Pericardium fibroblast (primary cell): ENCODE results near the gene CCDC87. TPM values are rescaled to one million over a fixed set of nuclear protein-coding genes. Genes with fewer than 3 reads are reported as not detected.

Source experiments
- total RNA-seq: library from RNA; depleted of rRNA; stranded (reverse); fragments of >200 nt; gene quantifications from 2 replicates; pipeline ENCODE4 v1.2.3, GENCODE V29; 2015

The CCDC87 gene, protein sequence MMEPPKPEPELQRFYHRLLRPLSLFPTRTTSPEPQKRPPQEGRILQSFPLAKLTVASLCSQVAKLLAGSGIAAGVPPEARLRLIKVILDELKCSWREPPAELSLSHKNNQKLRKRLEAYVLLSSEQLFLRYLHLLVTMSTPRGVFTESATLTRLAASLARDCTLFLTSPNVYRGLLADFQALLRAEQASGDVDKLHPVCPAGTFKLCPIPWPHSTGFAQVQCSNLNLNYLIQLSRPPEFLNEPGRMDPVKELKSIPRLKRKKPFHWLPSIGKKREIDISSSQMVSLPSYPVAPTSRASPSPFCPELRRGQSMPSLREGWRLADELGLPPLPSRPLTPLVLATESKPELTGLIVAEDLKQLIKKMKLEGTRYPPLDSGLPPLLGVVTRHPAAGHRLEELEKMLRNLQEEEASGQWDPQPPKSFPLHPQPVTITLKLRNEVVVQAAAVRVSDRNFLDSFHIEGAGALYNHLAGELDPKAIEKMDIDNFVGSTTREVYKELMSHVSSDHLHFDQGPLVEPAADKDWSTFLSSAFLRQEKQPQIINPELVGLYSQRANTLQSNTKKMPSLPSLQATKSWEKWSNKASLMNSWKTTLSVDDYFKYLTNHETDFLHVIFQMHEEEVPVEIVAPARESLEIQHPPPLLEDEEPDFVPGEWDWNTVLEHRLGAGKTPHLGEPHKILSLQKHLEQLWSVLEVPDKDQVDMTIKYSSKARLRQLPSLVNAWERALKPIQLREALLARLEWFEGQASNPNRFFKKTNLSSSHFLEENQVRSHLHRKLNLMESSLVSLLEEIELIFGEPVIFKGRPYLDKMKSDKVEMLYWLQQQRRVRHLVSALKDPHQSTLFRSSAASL
- total RNA-seq: 0.26 and 0.58 TPM in 2 replicates

DNA sequence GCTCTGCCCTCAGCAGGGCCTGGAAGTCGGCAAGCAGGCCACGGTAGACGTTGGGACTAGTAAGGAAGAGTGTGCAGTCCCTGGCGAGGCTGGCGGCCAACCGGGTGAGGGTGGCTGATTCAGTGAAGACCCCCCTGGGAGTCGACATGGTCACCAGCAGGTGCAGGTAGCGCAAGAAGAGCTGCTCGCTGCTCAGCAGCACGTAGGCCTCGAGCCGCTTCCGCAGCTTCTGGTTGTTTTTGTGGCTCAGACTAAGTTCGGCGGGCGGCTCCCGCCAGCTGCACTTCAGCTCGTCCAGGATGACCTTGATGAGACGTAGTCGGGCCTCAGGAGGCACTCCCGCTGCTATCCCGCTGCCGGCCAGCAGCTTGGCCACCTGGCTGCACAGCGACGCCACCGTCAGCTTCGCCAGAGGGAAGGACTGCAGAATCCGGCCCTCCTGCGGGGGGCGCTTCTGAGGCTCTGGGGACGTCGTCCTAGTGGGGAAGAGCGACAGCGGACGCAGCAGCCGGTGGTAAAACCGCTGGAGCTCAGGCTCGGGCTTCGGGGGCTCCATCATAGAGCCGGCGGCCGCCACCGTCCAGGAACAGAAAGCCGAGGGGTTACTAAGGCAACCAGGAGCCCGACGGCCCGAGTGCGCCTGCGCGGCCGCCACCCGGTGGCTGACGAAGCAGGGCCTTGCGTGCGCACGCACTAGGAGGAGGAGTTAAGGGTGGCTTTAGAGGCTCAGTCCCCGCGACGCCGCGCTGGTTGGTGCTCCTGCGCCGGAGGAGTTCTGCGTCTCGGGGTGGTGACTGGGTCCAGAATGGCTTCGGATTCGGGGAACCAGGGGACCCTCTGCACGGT lies at the start of gene CCDC87, which contains the start of gene CCS:
TSS of gene CCDC87 (minus strand) at position 607 of the 846 bp plus-strand sequence. CDS start at position 559, 48 bp downstream.
TSS of gene CCS (plus strand) at position 729 of the 846 bp plus-strand sequence. CDS start at position 806, 77 bp downstream.

DNA sequence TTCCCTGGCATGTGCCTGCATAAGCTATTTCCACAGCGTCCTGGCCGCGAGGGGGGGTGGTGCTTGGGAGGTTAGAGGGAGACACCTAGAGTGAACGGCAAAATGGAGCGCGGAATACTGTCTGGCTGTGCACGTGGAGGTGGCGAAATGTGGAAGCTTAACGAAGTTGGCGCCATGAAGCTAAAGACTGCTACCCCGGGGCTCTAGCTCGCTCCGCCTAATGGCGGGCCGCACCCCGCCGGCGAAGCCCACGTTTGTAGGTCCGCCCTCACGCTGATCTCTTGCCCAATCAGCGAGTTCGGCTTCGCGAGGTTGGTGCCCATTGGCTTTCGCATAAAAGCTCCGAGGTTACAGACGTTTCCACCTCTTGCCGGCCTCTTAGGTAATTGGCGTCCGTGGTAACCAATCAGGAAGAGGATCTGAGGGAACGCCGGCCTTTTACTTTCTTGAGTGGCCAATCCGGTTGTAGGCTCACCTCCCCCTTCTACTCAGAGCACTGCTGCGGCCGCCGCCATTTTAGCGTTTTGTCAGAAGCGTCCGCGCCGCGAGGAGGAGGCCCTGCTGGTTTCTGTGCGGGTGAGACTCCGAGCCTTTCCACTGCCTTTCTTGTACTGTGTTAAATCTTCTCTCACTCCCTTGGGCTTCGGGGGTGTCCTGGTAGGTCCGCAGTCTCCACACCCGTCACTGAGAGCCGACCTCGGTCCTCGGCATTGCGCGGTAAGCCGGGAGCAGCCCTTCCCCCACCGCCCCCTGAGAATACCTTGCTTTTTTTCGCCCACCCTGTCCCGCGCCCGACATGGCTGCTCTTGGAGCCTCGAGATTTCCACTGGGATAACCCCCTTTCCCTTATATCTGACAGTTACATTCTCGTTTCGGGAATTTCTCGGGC lies 45.6 kb upstream of the CCDC87 start, which contains the start of gene RBM4:
TSS of gene RBM4 (plus strand) at position 527 of the 889 bp plus-strand sequence. CDS start 1,009 bp downstream, outside the sequence.

GRCh38 chr11:66616379-66617154 lies 23.7 kb upstream of the CCDC87 start, which contains the start of gene RBM14:
RBM14 (plus strand) TSS chr11:66616630; CDS start chr11:66616721, 91 bp downstream.

DNA sequence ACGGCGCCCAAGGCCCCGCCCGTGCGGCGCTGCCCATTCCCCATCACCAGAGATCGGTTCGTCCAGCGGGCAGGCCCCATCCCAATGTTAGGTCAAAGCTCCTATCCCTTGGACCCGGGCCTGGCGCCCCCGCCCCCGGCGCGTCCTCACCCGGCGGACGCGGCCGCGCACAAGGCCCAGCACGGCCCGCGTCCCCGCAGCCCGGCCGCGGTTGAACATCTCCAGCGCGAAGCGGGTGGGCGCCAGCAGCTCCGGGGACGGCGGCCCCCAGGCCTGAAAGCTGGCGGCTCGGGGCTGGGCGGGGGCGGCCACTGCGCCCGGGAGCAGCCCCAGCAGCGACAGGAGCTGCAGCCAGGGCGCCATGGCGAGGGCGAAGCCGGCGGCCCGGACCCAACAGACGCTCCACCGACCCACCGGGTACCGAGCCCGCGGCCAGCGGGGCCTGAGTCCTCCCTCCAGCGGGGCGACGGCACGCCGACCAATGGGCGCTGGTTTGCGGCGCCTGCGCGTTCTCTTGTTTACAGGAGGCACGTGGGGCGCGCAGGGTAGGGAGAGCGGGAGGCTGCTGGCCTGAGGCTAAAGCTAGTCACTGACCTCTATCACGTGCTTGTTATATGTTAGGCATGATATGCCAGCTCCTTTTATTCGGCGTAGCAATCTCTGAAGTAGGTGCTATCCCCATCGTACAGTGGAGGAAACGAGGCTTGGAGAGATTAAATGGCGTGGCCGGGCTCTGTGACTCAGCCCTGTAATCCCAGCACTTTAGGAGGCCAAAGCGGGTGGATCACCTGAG lies 24.5 kb downstream of the CCDC87 start, which contains the start of gene CTSF:
TSS of gene CTSF (minus strand) at position 483 of the 793 bp plus-strand sequence. CDS start at position 363, 120 bp downstream.

DNA sequence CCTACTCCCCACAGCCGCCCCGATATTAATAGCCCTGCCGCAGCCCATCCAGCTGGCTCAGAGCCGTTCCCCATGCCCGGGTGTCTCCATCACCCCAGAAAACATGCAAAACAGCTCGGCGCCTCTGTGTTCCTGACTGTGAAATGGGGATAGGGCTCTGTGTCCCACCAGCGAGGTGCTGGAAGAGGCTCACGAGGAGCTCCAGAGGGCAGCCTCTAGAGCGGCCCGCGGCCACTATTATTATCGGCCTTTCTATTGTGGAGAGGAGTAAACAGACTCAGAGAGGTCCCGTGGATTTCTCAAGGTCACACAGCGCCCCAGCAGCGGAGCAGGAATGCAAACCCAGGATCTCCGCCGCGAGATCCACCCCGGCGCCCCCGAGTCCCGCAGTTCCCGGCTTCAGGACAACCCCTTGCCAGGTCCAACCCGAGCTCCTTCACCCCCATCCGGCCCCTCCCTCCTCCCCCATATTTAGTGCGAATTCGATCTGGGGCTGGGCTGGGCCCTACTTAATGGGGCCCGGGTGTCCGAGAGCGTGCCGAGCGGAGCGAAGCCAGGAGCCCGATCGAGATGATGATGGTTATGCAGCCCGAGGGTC lies 46.4 kb downstream of the CCDC87 start, which contains the start of gene ACTN3:
TSS of gene ACTN3 (plus strand) at position 536 of the 598 bp plus-strand sequence. CDS start at position 571, 35 bp downstream.

DNA sequence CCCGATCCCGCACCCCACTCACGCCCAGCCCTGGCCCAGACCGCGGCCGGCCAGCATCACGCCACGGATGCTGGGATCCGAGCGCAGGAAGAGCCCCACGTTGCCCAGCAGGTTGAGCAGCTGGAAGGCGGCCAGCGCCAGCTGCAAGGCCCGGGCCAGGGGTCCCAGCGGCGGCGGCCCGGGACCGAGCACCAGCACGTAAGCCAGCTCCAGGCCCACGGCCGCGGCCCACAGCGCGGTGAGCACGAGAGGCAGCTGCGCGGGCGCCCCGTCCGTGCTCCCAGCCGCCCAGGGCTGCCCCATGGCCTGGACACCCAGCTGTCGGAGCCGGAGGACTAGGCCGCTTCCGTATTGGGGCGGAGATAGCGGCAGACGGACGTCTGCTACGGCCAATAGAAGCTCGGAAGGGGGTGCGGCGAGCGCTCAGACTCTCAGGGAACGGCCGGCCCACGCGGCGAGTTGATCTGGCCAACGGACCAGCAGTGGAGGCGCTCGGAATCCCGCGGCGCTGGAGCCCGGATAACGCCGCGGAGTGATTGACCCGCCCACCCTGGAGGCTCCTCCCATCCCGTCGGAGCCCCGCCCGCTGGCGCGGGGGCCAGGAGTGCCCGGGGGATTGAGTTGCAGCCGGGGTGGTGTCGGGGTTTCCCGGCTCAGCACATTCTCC lies 47.0 kb downstream of the CCDC87 start, which contains the start of gene ZDHHC24:
TSS of gene ZDHHC24 (minus strand) at position 348 of the 667 bp plus-strand sequence. CDS start at position 303, 45 bp downstream.

Other genes starting within 250 kb of the CCDC87 start
- 30.1 and 44.9 TPM in 2 replicates for gene BRMS1, start 248.0 kb downstream of the CCDC87 start, total RNA-seq
- gene B4GAT1, start 245.4 kb downstream of the CCDC87 start, total RNA-seq: 39.1 and 41.3 TPM in 2 replicates
- gene SLC29A2, start 221.3 kb downstream of the CCDC87 start, total RNA-seq: 0.26 TPM in 1 of 2 replicates, not detected in the other
- gene NPAS4, start 172.0 kb downstream of the CCDC87 start, total RNA-seq: under 0.01 TPM in 1 of 2 replicates, not detected in the other
- gene MRPL11, start 154.2 kb downstream of the CCDC87 start, total RNA-seq: 44.0 and 45.0 TPM in 2 replicates
- gene PELI3, start 126.2 kb downstream of the CCDC87 start, total RNA-seq: 6.7 and 8.4 TPM in 2 replicates
- 24.4 and 52.5 TPM in 2 replicates for gene DPP3, start 112.6 kb downstream of the CCDC87 start, total RNA-seq
- gene BBS1, start 82.4 kb downstream of the CCDC87 start, total RNA-seq: 18.6 and 33.6 TPM in 2 replicates
- gene ZDHHC24, start 47.0 kb downstream of the CCDC87 start, total RNA-seq: 20.8 and 25.0 TPM in 2 replicates
- gene ACTN3, start 46.2 kb downstream of the CCDC87 start, total RNA-seq: under 0.01 and 0.26 TPM in 2 replicates
- 70.1 and 83.0 TPM in 2 replicates for gene CTSF, start 24.5 kb downstream of the CCDC87 start, total RNA-seq
- 29.7 and 33.5 TPM in 2 replicates for gene CCS, start 122 bp upstream of the CCDC87 start, total RNA-seq
- gene RBM14, start 23.6 kb upstream of the CCDC87 start, total RNA-seq: 20.8 and 29.2 TPM in 2 replicates
- 84.7 and 97.9 TPM in 2 replicates for gene RBM4, start 45.6 kb upstream of the CCDC87 start, total RNA-seq
- gene RBM4B, start 84.8 kb upstream of the CCDC87 start, total RNA-seq: 17.2 and 17.7 TPM in 2 replicates
- gene SPTBN2, start 136.2 kb upstream of the CCDC87 start, total RNA-seq: 0.12 and 0.85 TPM in 2 replicates